Ishikawa (cell line): ENCODE data around the gene CCDC34.

Experiments
- CEBPB ChIP-seq: IDR thresholded peaks from 2 replicates; pipeline ENCODE4 v1.6.1; 2012
- CREB1 ChIP-seq: IDR thresholded peaks from 2 replicates; pipeline ENCODE4 v1.6.1; 2012; ENCODE audit warnings: low read depth
- EGR1 ChIP-seq: IDR thresholded peaks from 2 replicates; pipeline ENCODE4 v1.6.1; 2012
- EP300 ChIP-seq: IDR thresholded peaks from 2 replicates; pipeline ENCODE4 v1.6.1; 2012; ENCODE audit warnings: borderline replicate concordance
- FOXM1 ChIP-seq: IDR thresholded peaks from 2 replicates; pipeline ENCODE4 v1.6.1; 2012; ENCODE audit warnings: low read depth, borderline replicate concordance
- MAX ChIP-seq: IDR thresholded peaks from 2 replicates; pipeline ENCODE4 v1.6.1; 2012
- NFIC ChIP-seq: IDR thresholded peaks from 2 replicates; pipeline ENCODE4 v1.6.1; 2012
- RAD21 ChIP-seq: IDR thresholded peaks from 2 replicates; pipeline ENCODE4 v1.6.1; 2012; ENCODE audit warnings: low read depth
- REST ChIP-seq: IDR thresholded peaks from 2 replicates; pipeline ENCODE4 v1.6.1; 2012; ENCODE audit warnings: low read depth, mild to moderate bottlenecking
- TAF1 ChIP-seq: IDR thresholded peaks from 2 replicates; pipeline ENCODE4 v1.6.1; 2012; ENCODE audit warnings: low read depth, mild to moderate bottlenecking
- TCF12 ChIP-seq: IDR thresholded peaks from 2 replicates; pipeline ENCODE4 v1.6.1; 2012; ENCODE audit warnings: low read depth
- TEAD4 ChIP-seq: IDR thresholded peaks from 2 replicates; pipeline ENCODE4 v1.6.1; 2012
- USF1 ChIP-seq: IDR thresholded peaks from 2 replicates; pipeline ENCODE4 v1.6.1; 2012
- YY1 ChIP-seq: IDR thresholded peaks from 2 replicates; pipeline ENCODE4 v1.6.1; 2012; ENCODE audit warnings: low read depth
- ZBTB7A ChIP-seq: IDR thresholded peaks from 2 replicates; pipeline ENCODE4 v1.6.1; 2012; ENCODE audit warnings: low read depth

CCDC34 gene

GRCh38 chr11:27361649-27362431 is 1.2 kb downstream of the CCDC34 start:
- TF ChIP-seq FOXM1 (no peak), ZBTB7A (no peak), TCF12 (no peak), TAF1 (no peak), RAD21 (no peak), NFIC (no peak), CEBPB (no peak), MAX (no peak), REST (no peak), EP300 (no peak), CREB1 (no peak), EGR1 (no peak), TEAD4 (no peak), YY1 (no peak), USF1 (no peak)

GRCh38 chr11:27358296-27358695 is 4.7 kb downstream of the CCDC34 start:
- no peak for TF ChIP-seq EP300

GRCh38 chr11:27357250-27357649 is 5.8 kb downstream of the CCDC34 start:
- no peak for TF ChIP-seq EGR1
- TF ChIP-seq REST = no peak
- TF ChIP-seq MAX = no peak
- no peak for TF ChIP-seq RAD21
- TF ChIP-seq FOXM1 = no peak

GRCh38 chr11:27356624-27357222 is 6.3 kb downstream of the CCDC34 start:
- no peak for TF ChIP-seq EGR1

- TF ChIP-seq USF1 = no peak
- no peak for TF ChIP-seq FOXM1
- TF ChIP-seq CREB1 = no peak
- TF ChIP-seq NFIC = no peak
- TF ChIP-seq EP300 = no peak
- no peak for TF ChIP-seq RAD21
- no peak for TF ChIP-seq YY1
- no peak for TF ChIP-seq REST
- no peak for TF ChIP-seq TCF12
Observed at GRCh38 chr11:27355575-27356104, 7.4 kb downstream of the CCDC34 start.
